Adrenal gland (tissue), 5 donors: ENCODE data around the gene RASD2.

Experiments
- POLR2A ChIP-seq, 2 donors: fragments of 450-650 bp; IDR thresholded peaks; one replicate each; pipeline ENCODE4 v1.6.1; 2017; ENCODE audit warnings: antibody characterized with exemption in 2 of 2, mild to moderate bottlenecking in 2 of 2, moderate library complexity in 1 of 2
- TF ChIP-seq, protein P1 (sequence below), 6 experiments: fragments of 450-650 bp in 4 of 6; fragments of 200-600 bp in 2 of 6; sonication (generic) in 1 of 6; IDR thresholded peaks; 1 replicate in 5 of 6; 2 replicates in 1 of 6; pipeline versions ENCODE4 v1.5.1 to v1.8.0; 2016 to 2021; ENCODE audit warnings: antibody characterized with exemption in 6 of 6, mild to moderate bottlenecking in 2 of 6, moderate library complexity in 1 of 6
- donor health status: DM: no; HTN: no; CAD: no.

DNA sequence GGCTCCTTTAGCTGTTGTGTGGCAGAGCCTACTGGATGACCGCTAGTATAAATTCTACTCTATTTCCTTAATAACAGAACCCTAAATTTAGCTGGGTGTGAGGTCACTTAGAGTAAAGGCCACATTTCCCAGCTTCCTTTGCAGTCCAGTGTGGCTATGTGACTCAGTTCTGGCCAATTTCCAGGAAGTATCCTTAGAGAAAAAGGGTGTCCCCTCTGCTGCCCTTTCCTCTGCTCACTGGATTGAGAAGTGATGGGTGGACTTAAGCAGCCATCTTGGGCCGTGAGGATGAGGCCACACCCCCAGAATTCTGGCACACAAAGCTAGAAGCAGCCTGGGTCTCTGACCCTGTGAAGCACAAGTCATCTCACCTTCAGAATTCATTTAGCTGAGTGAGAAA lies 11.7 kb upstream of the RASD2 start:
- TF ChIP-seq, protein P1, sequence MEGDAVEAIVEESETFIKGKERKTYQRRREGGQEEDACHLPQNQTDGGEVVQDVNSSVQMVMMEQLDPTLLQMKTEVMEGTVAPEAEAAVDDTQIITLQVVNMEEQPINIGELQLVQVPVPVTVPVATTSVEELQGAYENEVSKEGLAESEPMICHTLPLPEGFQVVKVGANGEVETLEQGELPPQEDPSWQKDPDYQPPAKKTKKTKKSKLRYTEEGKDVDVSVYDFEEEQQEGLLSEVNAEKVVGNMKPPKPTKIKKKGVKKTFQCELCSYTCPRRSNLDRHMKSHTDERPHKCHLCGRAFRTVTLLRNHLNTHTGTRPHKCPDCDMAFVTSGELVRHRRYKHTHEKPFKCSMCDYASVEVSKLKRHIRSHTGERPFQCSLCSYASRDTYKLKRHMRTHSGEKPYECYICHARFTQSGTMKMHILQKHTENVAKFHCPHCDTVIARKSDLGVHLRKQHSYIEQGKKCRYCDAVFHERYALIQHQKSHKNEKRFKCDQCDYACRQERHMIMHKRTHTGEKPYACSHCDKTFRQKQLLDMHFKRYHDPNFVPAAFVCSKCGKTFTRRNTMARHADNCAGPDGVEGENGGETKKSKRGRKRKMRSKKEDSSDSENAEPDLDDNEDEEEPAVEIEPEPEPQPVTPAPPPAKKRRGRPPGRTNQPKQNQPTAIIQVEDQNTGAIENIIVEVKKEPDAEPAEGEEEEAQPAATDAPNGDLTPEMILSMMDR (IDR thresholded peaks at IDR 0.05): no peak
- TF ChIP-seq POLR2A (IDR thresholded peaks at IDR 0.05): no peak
